HepG2 (cell line): ENCODE data around the gene UFSP2. TPM values are rescaled to one million over a fixed set of nuclear protein-coding genes. Genes with fewer than 3 reads are reported as not detected.

Experiments
- CBX1 ChIP-seq: IDR thresholded peaks from one replicate; pipeline ENCODE4 v1.6.1; 2016; ENCODE audit warnings: antibody characterized with exemption, low read depth
- FOSL2 ChIP-seq: sonication (generic); formaldehyde crosslinking; IDR thresholded peaks from 2 replicates; pipeline ENCODE4 v1.4.0; 2020; ENCODE audit warnings: missing genetic modification reagents
- HDAC2 ChIP-seq: sonication (generic); formaldehyde crosslinking; IDR thresholded peaks from 2 replicates; pipeline ENCODE4 v1.4.0; 2020; ENCODE audit warnings: missing genetic modification reagents
- NRL ChIP-seq: sonication (generic); formaldehyde crosslinking; IDR thresholded peaks from 2 replicates; pipeline ENCODE4 v1.5.0; 2020; ENCODE audit warnings: missing genetic modification reagents, mild to moderate bottlenecking, moderate library complexity, borderline replicate concordance
- PAWR ChIP-seq: sonication (generic); formaldehyde crosslinking; IDR thresholded peaks from 2 replicates; pipeline ENCODE4 v1.4.0; 2020; ENCODE audit warnings: missing genetic modification reagents, mild to moderate bottlenecking, borderline replicate concordance
- PRPF4 ChIP-seq: fragments of 200-400 bp; formaldehyde crosslinking; IDR thresholded peaks from 2 replicates; pipeline ENCODE4 v1.6.1; 2016; ENCODE audit warnings: low read length, low read depth; ENCODE audit not compliant: poor library complexity, severe bottlenecking
- RBM39 ChIP-seq: fragments of 200-400 bp; formaldehyde crosslinking; IDR thresholded peaks from one replicate; pipeline ENCODE4 v1.6.1; 2018; ENCODE audit warnings: antibody characterized with exemption, mild to moderate bottlenecking, low read depth, low read length; ENCODE audit not compliant: poor library complexity, severe bottlenecking
- SP1 ChIP-seq, 2 experiments: fragments of 450-650 bp in 1 of 2; sonication (generic) in 1 of 2; formaldehyde crosslinking in 1 of 2; IDR thresholded peaks; 2 replicates each; pipeline versions ENCODE4 v1.4.0 to v1.6.1; 2016 to 2020; ENCODE audit warnings: missing genetic modification reagents in 1 of 2
- ZNF143 ChIP-seq: sonication (generic); formaldehyde crosslinking; IDR thresholded peaks from 2 replicates; pipeline ENCODE4 v1.4.0; 2020; ENCODE audit warnings: missing genetic modification reagents
- ZNF225 ChIP-seq: sonication (generic); formaldehyde crosslinking; IDR thresholded peaks from 2 replicates; pipeline ENCODE4 v1.4.0; 2020; ENCODE audit warnings: mild to moderate bottlenecking, missing genetic modification reagents
- ZNF546 ChIP-seq: sonication (generic); formaldehyde crosslinking; conservative IDR thresholded peaks from 2 replicates; pipeline ENCODE4 v1.8.1; 2023; ENCODE audit warnings: mild to moderate bottlenecking, missing genetic modification reagents
- ZNF562 ChIP-seq: sonication (generic); formaldehyde crosslinking; IDR thresholded peaks from 2 replicates; pipeline ENCODE4 v1.8.0; 2022; ENCODE audit warnings: missing genetic modification reagents, borderline replicate concordance
- ZNF572 ChIP-seq: sonication (generic); formaldehyde crosslinking; IDR thresholded peaks from 2 replicates; pipeline ENCODE4 v1.5.1; 2020; ENCODE audit warnings: mild to moderate bottlenecking, missing genetic modification reagents
- ZNF724P ChIP-seq: sonication (generic); formaldehyde crosslinking; IDR thresholded peaks from 2 replicates; pipeline ENCODE4 v1.8.0; 2022; ENCODE audit warnings: missing genetic modification reagents, borderline replicate concordance
- ZNF747 ChIP-seq: sonication (generic); formaldehyde crosslinking; IDR thresholded peaks from 2 replicates; pipeline ENCODE4 v1.8.1; 2023; ENCODE audit warnings: missing genetic modification reagents, mild to moderate bottlenecking, borderline replicate concordance
- ZNF776 ChIP-seq: sonication (generic); formaldehyde crosslinking; IDR thresholded peaks from 2 replicates; pipeline ENCODE4 v1.4.0; 2020; ENCODE audit warnings: mild to moderate bottlenecking, missing genetic modification reagents
- ZSCAN30 ChIP-seq: sonication (generic); formaldehyde crosslinking; IDR thresholded peaks from 2 replicates; pipeline ENCODE4 v1.5.0; 2020; ENCODE audit warnings: mild to moderate bottlenecking, missing genetic modification reagents
- ZZZ3 ChIP-seq: sonication (generic); formaldehyde crosslinking; IDR thresholded peaks from 2 replicates; pipeline ENCODE4 v1.4.0; 2020; ENCODE audit warnings: missing genetic modification reagents, mild to moderate bottlenecking, borderline replicate concordance
- polyA plus RNA-seq, 8 experiments: library from polyadenylated mRNA; depleted of rRNA in 3 of 8; stranded (reverse) in 7 of 8; unstranded in 1 of 8; fragments of >200 nt; fragmentation: Illumina TruSeq in 4 of 8; extraction: Trizol in 4 of 8; gene quantifications; 2 replicates each; pipeline versions ENCODE4 v1.2.1 to v1.2.3, GENCODE V29; 2011 to 2016; ENCODE audit warnings: low read depth in 4 of 8, missing spikeins in 1 of 8, mixed read lengths in 1 of 8; ENCODE audit not compliant: insufficient read depth in 1 of 8
- total RNA-seq, 5 experiments: library from RNA; depleted of rRNA; stranded (reverse); fragments of >200 nt; fragmentation: Illumina TruSeq; extraction: Trizol; gene quantifications; 2 replicates each; pipeline ENCODE4 v1.2.3, GENCODE V29; 2016; ENCODE audit warnings: low read depth in 1 of 5
- TF ChIP-seq, protein P1 (sequence below): sonication (generic); formaldehyde crosslinking; IDR thresholded peaks from 2 replicates; pipeline ENCODE4 v1.4.0; 2020; ENCODE audit warnings: missing genetic modification reagents, low read depth, mild to moderate bottlenecking, borderline replicate concordance
- TF ChIP-seq, protein P2 (sequence below): sonication (generic); formaldehyde crosslinking; IDR thresholded peaks from 2 replicates; pipeline ENCODE4 v1.5.0; 2020; ENCODE audit warnings: mild to moderate bottlenecking, missing genetic modification reagents
- TF ChIP-seq, protein P3 (sequence below): sonication (generic); formaldehyde crosslinking; IDR thresholded peaks from 2 replicates; pipeline ENCODE4 v1.5.1; 2020; ENCODE audit warnings: mild to moderate bottlenecking, moderate library complexity, missing genetic modification reagents

The UFSP2 gene
- total and polyA plus RNA-seq, 2 of the 13 experiments (the other 11 are each of a cell fraction or from before 2014, with no cell fraction given), result 24.1 to 32.3 TPM

DNA sequence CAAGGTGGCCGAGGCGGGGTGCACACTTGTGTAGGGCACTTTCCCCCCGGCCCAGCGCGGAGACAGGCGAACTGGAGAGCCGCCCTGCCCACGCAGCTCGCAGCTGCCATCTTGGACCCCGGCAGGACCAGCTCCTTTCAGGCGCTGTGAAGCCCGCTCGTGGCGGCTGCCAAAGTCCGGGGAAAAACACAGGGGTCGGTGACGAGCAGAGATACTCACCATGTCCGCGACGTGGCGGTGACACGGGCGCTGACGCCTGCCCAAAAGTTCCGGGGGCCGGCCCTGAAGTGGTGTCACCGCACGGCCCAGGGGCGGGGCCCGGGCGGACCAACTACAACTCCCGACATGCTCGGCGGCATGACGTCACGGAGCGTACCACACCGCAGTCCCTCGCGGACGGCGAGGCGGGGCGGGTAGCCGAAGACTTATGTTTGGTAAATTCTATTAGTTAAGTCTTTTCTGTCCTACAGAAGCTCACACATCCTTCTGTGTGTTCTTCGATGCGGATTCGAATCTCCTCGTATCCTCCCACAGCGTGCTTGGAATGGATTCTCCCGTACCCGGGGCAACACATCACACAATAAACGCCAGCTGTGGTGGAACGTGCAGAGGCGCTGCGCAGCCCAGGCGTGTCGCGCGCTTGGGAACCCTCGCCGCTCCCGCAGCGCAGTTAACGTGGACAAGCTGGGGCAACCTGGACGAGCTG, at the start of gene UFSP2 (continued):
- TF ChIP-seq RBM39 (peak; percentile 58), CBX1 (no peak), ZNF143 (CRISPR knock-in tag) (peak; percentile 100), ZNF776 (CRISPR knock-in tag) (peak; percentile 55; the same call in 1 of the 2 replicates), SP1 (IDR thresholded peaks at IDR 0.05) (no peak), SP1 (CRISPR knock-in tag; IDR thresholded peaks at IDR 0.05) (peak; percentile 88), ZNF747 (CRISPR knock-in tag) (peak; percentile 69; the same call in 1 of the 2 replicates), ZNF724P (CRISPR knock-in tag) (peak; percentile 41; the same call in 1 of the 2 replicates), ZSCAN30 (CRISPR knock-in tag) (no peak), FOSL2 (CRISPR knock-in tag) (peak; percentile 33), NRL (CRISPR knock-in tag) (no peak), PRPF4 (no peak), ZNF562 (CRISPR knock-in tag) (no peak), ZNF546 (no peak), ZNF225 (CRISPR knock-in tag) (no peak; the same call in 1 of the 2 replicates), ZNF572 (no peak), PAWR (CRISPR knock-in tag) (no peak), ZZZ3 (CRISPR knock-in tag) (no peak), HDAC2 (CRISPR knock-in tag) (peak; percentile 57)
- TF ChIP-seq, protein P1, sequence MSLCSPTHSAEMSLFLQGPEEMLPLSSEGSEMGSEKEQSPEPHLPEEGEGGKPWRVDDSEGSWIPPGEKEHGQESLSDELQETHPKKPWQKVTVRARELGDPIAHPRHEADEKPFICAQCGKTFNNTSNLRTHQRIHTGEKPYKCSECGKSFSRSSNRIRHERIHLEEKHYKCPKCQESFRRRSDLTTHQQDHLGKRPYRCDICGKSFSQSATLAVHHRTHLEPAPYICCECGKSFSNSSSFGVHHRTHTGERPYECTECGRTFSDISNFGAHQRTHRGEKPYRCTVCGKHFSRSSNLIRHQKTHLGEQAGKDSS, result peak; percentile 92
- TF ChIP-seq, protein P2, sequence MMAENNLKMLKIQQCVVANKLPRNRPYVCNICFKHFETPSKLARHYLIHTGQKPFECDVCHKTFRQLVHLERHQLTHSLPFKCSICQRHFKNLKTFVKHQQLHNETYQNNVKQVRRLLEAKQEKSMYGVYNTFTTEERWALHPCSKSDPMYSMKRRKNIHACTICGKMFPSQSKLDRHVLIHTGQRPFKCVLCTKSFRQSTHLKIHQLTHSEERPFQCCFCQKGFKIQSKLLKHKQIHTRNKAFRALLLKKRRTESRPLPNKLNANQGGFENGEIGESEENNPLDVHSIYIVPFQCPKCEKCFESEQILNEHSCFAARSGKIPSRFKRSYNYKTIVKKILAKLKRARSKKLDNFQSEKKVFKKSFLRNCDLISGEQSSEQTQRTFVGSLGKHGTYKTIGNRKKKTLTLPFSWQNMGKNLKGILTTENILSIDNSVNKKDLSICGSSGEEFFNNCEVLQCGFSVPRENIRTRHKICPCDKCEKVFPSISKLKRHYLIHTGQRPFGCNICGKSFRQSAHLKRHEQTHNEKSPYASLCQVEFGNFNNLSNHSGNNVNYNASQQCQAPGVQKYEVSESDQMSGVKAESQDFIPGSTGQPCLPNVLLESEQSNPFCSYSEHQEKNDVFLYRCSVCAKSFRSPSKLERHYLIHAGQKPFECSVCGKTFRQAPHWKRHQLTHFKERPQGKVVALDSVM (CRISPR knock-in tag), result no peak; the same call in 1 of the 2 replicates
- TF ChIP-seq, protein P3, sequence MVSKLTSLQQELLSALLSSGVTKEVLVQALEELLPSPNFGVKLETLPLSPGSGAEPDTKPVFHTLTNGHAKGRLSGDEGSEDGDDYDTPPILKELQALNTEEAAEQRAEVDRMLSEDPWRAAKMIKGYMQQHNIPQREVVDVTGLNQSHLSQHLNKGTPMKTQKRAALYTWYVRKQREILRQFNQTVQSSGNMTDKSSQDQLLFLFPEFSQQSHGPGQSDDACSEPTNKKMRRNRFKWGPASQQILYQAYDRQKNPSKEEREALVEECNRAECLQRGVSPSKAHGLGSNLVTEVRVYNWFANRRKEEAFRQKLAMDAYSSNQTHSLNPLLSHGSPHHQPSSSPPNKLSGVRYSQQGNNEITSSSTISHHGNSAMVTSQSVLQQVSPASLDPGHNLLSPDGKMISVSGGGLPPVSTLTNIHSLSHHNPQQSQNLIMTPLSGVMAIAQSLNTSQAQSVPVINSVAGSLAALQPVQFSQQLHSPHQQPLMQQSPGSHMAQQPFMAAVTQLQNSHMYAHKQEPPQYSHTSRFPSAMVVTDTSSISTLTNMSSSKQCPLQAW (CRISPR knock-in tag), result peak; percentile 84
